Stimulated activated naive CD8-positive, alpha-beta T cell treated with anti-CD3 and anti-CD28 coated beads, Interleukin-15, Interleukin-2, amounts not matched to agents 100 ng/mL and 50 ng/mL, for 24 hours (primary cell): Measurements from ENCODE around the gene PIP5K1B.

Source experiments
- H3K27ac Mint-ChIP-seq: one replicate; pipeline ENCODE4 v1.8.0; 2021; ENCODE audit warnings: mild to moderate bottlenecking, mixed read lengths
- H3K27me3 Mint-ChIP-seq: one replicate; pipeline ENCODE4 v1.8.0; 2021; ENCODE audit warnings: mixed read lengths
- H3K36me3 Mint-ChIP-seq: one replicate; pipeline ENCODE4 v1.8.0; 2021; ENCODE audit warnings: low read depth, mixed read lengths
- H3K4me1 Mint-ChIP-seq: one replicate; pipeline ENCODE4 v1.8.0; 2021; ENCODE audit warnings: low read depth, mixed read lengths
- H3K4me3 Mint-ChIP-seq: one replicate; pipeline ENCODE4 v1.8.0; 2021; ENCODE audit warnings: mild to moderate bottlenecking, mixed read lengths
- H3K9me3 Mint-ChIP-seq: one replicate; pipeline ENCODE4 v1.8.0; 2021; ENCODE audit warnings: mixed read lengths

Gene PIP5K1B

GRCh38 chr9:68791169-68791568 is 86.1 kb downstream of the PIP5K1B start:
- Mint-ChIP-seq H3K4me3 (no peak overlapping the region), H3K27ac (no peak overlapping the region), H3K27me3 (no peaks in the 10 kb centered on the region), H3K4me1 (no peaks in the 10 kb centered on the region), H3K36me3 (peaks cover 9% of the 10 kb centered on the region), H3K9me3 (no peaks in the 10 kb centered on the region)

DNA sequence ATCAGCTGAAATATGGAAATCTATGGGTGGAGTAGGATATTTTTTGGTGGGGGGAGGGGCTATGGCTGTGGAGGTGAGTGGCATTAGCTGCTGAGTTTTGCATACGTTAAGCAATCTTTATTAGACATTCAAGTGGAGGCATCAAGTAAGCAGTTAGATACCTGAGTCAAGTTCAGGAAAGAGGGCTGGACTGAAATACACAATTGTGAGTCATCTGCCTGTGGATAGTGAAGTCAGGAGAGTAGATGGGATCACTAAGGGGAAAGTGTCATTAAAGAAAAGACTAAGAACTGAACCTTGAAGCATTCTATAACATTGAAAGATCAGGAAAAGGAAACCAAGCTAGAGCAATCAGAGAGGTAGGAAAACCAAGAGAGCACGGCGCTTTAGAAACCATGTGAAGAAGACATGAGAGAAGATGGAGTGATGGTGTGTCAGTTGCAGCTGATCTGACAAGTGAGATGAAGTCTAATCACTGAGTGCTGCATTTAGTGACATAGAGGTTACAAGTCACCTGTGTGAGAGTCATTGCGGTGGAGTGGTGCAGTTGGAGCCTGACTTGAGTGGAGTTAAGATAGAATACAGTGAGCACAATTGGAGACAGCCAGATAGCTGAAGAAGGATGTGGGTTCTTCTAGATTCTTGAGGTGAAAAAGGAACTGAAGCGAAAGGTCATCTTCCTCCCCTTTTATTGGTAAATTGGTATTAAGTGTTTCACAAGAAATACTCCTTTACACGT is 88.7 kb downstream of the PIP5K1B start:
- no peak overlapping the region for H3K27ac Mint-ChIP-seq
- H3K9me3 Mint-ChIP-seq: no peaks in the 10 kb centered on the region
- no peak overlapping the region for H3K4me3 Mint-ChIP-seq
- H3K27me3 Mint-ChIP-seq: peaks cover 8% of the 10 kb centered on the region
- peaks cover 7% of the 10 kb centered on the region for H3K4me1 Mint-ChIP-seq
- H3K36me3 Mint-ChIP-seq: no peaks in the 10 kb centered on the region

GRCh38 chr9:68794898-68795297 is 89.9 kb downstream of the PIP5K1B start:
- Mint-ChIP-seq H3K27me3 (peaks cover 8% of the 10 kb centered on the region), H3K36me3 (no peaks in the 10 kb centered on the region)

GRCh38 chr9:68795411-68795810 is 90.4 kb downstream of the PIP5K1B start:
- Mint-ChIP-seq H3K27me3 (peaks cover 8% of the 10 kb centered on the region), H3K27ac (no peak overlapping the region), H3K9me3 (no peaks in the 10 kb centered on the region), H3K4me3 (no peak overlapping the region), H3K4me1 (peaks cover 7% of the 10 kb centered on the region), H3K36me3 (no peaks in the 10 kb centered on the region)

More at GRCh38 chr9:68794898-68795297, 89.9 kb downstream of the PIP5K1B start:
- Mint-ChIP-seq H3K9me3 (no peaks in the 10 kb centered on the region), H3K4me3 (no peak overlapping the region), H3K4me1 (peaks cover 7% of the 10 kb centered on the region), H3K27ac (no peak overlapping the region)

- peaks cover 7% of the 10 kb centered on the region for H3K4me1 Mint-ChIP-seq
- H3K27me3 Mint-ChIP-seq: peaks cover 8% of the 10 kb centered on the region
- H3K4me3 Mint-ChIP-seq: no peak overlapping the region
- H3K27ac Mint-ChIP-seq: no peak overlapping the region
- no peaks in the 10 kb centered on the region for H3K9me3 Mint-ChIP-seq
- H3K36me3 Mint-ChIP-seq: no peaks in the 10 kb centered on the region
Observed at GRCh38 chr9:68797116-68797515, 92.1 kb downstream of the PIP5K1B start.

- peaks cover 7% of the 10 kb centered on the region for H3K4me1 Mint-ChIP-seq
- H3K27ac Mint-ChIP-seq: no peak overlapping the region
- H3K36me3 Mint-ChIP-seq: no peaks in the 10 kb centered on the region
- peaks cover 8% of the 10 kb centered on the region for H3K27me3 Mint-ChIP-seq
- H3K4me3 Mint-ChIP-seq: no peak overlapping the region
- no peaks in the 10 kb centered on the region for H3K9me3 Mint-ChIP-seq
Observed at GRCh38 chr9:68798423-68798822, 93.4 kb downstream of the PIP5K1B start.

GRCh38 chr9:68800836-68801235 is 95.8 kb downstream of the PIP5K1B start:
- peaks cover 8% of the 10 kb centered on the region for H3K27me3 Mint-ChIP-seq
- H3K4me3 Mint-ChIP-seq: no peak overlapping the region
- no peak overlapping the region for H3K27ac Mint-ChIP-seq
- H3K36me3 Mint-ChIP-seq: no peaks in the 10 kb centered on the region
- H3K9me3 Mint-ChIP-seq: no peaks in the 10 kb centered on the region
- peaks cover 7% of the 10 kb centered on the region for H3K4me1 Mint-ChIP-seq

- no peak overlapping the region for H3K27ac Mint-ChIP-seq
- no peak overlapping the region for H3K4me3 Mint-ChIP-seq
- no peaks in the 10 kb centered on the region for H3K36me3 Mint-ChIP-seq
- no peaks in the 10 kb centered on the region for H3K27me3 Mint-ChIP-seq
- no peaks in the 10 kb centered on the region for H3K9me3 Mint-ChIP-seq
- peaks cover 16% of the 10 kb centered on the region for H3K4me1 Mint-ChIP-seq
Observed at GRCh38 chr9:68802525-68803015, 97.5 kb downstream of the PIP5K1B start.

DNA sequence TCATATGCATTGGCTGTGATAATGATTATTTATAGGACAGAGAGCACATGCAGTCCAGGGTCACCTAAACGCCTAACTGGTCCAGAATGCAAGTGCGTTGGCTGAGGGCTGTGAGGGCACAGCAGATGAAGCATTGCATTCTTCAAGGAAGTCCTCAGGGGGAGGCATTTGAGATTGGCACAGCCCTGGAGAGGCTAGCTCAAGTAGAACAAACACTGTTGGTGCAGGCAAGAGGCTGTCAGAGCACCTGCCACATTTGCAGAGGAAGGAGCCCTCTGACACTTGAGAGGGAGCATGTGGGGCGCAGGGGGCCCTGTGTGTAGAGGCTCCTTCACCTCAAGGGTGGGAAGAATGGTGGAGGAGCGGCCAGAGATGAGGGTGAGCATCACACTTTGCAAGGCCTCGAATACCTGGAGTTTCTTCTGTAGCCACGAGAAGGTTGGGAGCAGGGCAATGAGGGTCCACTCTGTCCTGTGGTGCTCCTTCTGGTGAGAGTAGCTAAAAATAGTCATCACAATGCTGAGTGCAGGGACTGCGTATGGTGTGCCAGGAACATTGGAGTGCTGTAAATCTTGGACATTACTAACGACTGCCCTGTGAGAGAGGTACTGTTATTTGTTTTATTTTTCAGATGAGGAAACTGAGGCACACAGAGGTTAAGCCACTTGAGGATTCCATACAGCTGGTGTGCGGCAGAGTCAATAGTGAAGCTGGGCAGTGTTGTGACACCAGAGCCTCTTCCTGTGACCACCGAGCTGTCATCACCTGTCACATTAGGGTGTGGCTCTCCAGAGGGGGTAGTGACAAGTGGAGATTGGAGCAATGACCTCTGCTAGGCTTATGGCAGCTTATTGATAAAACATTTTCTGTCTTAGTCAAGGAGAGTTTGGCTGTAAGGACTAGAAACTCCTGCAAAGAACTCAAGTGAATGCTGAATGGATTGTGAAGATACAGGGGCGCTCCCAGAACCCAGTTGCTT is 100.2 kb downstream of the PIP5K1B start:
- Mint-ChIP-seq H3K4me3 (no peak overlapping the region), H3K9me3 (no peaks in the 10 kb centered on the region), H3K27me3 (no peaks in the 10 kb centered on the region), H3K36me3 (no peaks in the 10 kb centered on the region), H3K4me1 (peaks cover 9% of the 10 kb centered on the region), H3K27ac (no peak overlapping the region)

- Mint-ChIP-seq H3K9me3 (no peaks in the 10 kb centered on the region), H3K36me3 (no peaks in the 10 kb centered on the region), H3K4me1 (peaks cover 9% of the 10 kb centered on the region), H3K27ac (no peak overlapping the region), H3K27me3 (peaks cover under 1% of the 10 kb centered on the region), H3K4me3 (no peak overlapping the region)
Observed at GRCh38 chr9:68805890-68806517, 101.0 kb downstream of the PIP5K1B start.

- Mint-ChIP-seq H3K36me3 (no peaks in the 10 kb centered on the region), H3K27me3 (peaks cover 17% of the 10 kb centered on the region), H3K9me3 (no peaks in the 10 kb centered on the region), H3K27ac (no peak overlapping the region), H3K4me3 (no peak overlapping the region), H3K4me1 (peaks cover 9% of the 10 kb centered on the region)
Observed at GRCh38 chr9:68808338-68808890, 103.4 kb downstream of the PIP5K1B start.

DNA sequence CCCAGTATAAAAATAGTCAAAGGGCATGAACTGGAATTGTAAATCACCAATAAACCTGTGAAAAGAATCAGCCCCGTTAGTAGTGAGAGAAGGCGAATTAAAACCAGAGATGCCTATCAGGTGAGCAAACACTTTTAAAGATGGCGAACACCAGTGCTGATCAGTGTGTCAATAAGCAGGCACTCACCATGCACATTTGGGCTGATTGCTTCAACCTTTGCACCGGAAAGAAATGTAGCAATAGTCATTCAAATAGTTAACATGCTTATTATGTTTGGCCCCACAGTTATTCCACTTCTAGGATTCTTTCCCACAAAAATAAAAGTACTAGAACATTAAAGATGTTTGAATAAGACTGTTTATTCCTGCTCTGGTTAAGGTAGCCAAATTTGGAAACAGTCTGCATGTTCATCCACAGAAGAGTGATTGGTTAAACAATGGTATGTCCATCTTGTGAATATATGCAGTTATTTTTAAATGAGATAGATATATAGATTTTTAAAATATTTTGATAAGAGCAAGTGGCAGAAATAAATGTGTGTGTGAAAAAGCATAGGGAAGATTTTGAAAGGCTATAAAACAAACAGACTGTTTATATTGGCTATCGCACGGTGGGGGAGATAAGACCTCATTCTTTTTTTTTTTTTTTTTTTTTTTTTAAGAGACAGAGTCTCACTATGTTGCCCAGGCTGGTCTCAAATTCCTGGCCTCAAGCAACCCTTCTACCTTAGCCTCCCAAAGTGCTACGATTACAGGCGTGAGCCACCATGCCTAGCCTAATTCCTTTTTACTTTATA is 112.2 kb downstream of the PIP5K1B start:
- Mint-ChIP-seq H3K27ac (no peak overlapping the region), H3K4me1 (no peaks in the 10 kb centered on the region), H3K9me3 (no peaks in the 10 kb centered on the region), H3K36me3 (no peaks in the 10 kb centered on the region), H3K27me3 (peaks cover 14% of the 10 kb centered on the region), H3K4me3 (no peak overlapping the region)

DNA sequence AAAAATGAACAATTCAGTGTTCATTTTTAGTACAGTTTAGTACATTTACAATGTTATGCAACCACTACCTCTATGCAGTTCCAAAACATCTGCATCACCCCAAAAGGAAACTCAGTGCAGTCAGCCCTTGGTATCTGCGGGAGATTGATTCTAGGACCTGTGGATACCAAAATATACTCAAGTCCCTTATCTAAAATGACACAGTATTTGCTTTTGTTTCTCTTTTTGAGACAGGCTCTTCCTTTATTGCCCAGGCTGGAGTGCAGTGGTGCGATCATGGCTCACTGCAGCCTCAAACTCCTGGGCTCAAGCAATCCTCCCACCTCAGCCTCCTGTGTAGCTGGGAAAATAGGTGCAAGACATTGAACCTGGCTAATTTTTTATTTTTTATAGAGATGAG is 114.0 kb downstream of the PIP5K1B start:
- H3K36me3 Mint-ChIP-seq: no peaks in the 10 kb centered on the region
- no peaks in the 10 kb centered on the region for H3K4me1 Mint-ChIP-seq
- H3K27me3 Mint-ChIP-seq: peaks cover under 1% of the 10 kb centered on the region
- no peak overlapping the region for H3K27ac Mint-ChIP-seq
- H3K4me3 Mint-ChIP-seq: no peak overlapping the region
- H3K9me3 Mint-ChIP-seq: no peaks in the 10 kb centered on the region

GRCh38 chr9:68821911-68822310 is 116.9 kb downstream of the PIP5K1B start:
- H3K36me3 Mint-ChIP-seq: no peaks in the 10 kb centered on the region
- H3K9me3 Mint-ChIP-seq: no peaks in the 10 kb centered on the region
- no peaks in the 10 kb centered on the region for H3K4me1 Mint-ChIP-seq
- no peak overlapping the region for H3K4me3 Mint-ChIP-seq
- no peak overlapping the region for H3K27ac Mint-ChIP-seq
- H3K27me3 Mint-ChIP-seq: no peaks in the 10 kb centered on the region
